Ectodermal cell (in vitro differentiated cells): ENCODE results near the gene DNMBP.

ENCODE experiments used
- H3K27ac ChIP-seq: 2 replicates; pipeline ENCODE4 v1.7.0; 2013; ENCODE audit warnings: mild to moderate bottlenecking, low read depth, low read length; ENCODE audit not compliant: insufficient read depth, poor library complexity, severe bottlenecking
- H3K27me3 ChIP-seq: 2 replicates; pipeline ENCODE4 v1.7.0; 2013; ENCODE audit warnings: mild to moderate bottlenecking, low read length; ENCODE audit not compliant: insufficient read depth, control insufficient read depth, poor library complexity, severe bottlenecking
- H3K36me3 ChIP-seq: one replicate; pipeline ENCODE4 v1.7.0; 2013; ENCODE audit warnings: low read length; ENCODE audit not compliant: control insufficient read depth, insufficient read depth
- H3K4me1 ChIP-seq: one replicate; pipeline ENCODE4 v1.7.0; 2013; ENCODE audit warnings: low read length; ENCODE audit not compliant: control insufficient read depth, insufficient read depth
- H3K4me3 ChIP-seq: 2 replicates; pipeline ENCODE4 v1.7.0; 2013; ENCODE audit warnings: low read depth, low read length, control low read depth; ENCODE audit not compliant: insufficient read depth
- H3K9me3 ChIP-seq: 2 replicates; pipeline ENCODE4 v1.7.0; 2013; ENCODE audit warnings: mild to moderate bottlenecking, low read length, moderate library complexity; ENCODE audit not compliant: control insufficient read depth
- whole genome bisulfite sequencing, 2 experiments: methylation state at CpG; one replicate each; pipeline ENCODE4 v1.1.7; 2013; ENCODE audit warnings: missing lambda C conversion rate in 2 of 2; 5-methylcytosine and 5-hydroxymethylcytosine counted together

The DNMBP gene

DNA sequence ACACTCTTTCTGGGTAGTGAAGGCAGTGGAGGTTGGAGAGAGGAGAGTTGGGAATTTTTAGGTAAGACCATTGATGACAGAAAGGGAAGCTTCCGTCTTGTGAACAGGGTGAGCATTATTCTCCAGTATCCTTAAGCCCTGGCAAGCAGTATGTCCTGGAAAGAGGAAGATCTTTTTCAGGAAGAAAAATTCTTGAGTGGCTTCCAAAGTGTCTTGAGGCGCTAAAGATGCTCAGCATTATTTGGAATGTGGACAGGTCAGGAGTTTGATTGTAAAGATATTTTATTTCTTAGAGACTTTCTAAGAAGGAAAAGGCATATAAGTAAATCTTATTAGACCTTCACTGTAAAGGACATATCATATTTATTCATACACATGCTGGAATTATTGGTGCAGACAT is 173.0 kb downstream of the DNMBP start:
- Histone ChIP-seq H3K27me3 (no peaks in the 10 kb centered on the region), H3K36me3 (no peaks in the 10 kb centered on the region), H3K9me3 (no peaks in the 10 kb centered on the region), H3K27ac (no peak overlapping the region), H3K4me1 (no peaks in the 10 kb centered on the region), H3K4me3 (no peak overlapping the region)
- WGBS, 2 experiments = 91 to 94% methylated on average over 2 of the region's 2 CpGs

GRCh38 chr10:99835947-99836346 is 173.8 kb downstream of the DNMBP start:
- Histone ChIP-seq H3K4me1 (no peaks in the 10 kb centered on the region), H3K27ac (no peak overlapping the region), H3K36me3 (no peaks in the 10 kb centered on the region), H3K27me3 (no peaks in the 10 kb centered on the region), H3K4me3 (no peak overlapping the region), H3K9me3 (no peaks in the 10 kb centered on the region)
- WGBS, 2 experiments = 90 to 94% methylated on average over 8 of the region's 8 CpGs

DNA sequence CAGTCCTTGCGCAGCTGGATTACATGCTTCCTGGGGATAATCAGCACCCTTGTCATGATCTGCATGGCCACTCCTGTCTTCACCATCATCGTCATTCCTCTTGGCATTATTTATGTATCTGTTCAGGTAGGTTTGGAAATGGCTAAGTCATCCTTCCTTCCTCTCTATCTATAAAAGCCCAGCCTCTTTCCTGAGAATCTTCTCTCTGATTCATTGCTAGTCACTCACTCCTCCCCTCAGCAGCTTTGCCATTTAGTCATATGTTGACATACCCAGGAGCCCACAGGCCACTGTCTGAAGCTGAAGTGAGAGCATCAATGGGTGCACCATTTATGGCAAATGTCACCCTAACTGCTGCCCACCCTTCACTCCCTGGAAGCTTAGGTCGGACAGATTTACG is 175.3 kb downstream of the DNMBP start:
- Histone ChIP-seq H3K9me3 (no peaks in the 10 kb centered on the region), H3K27me3 (no peaks in the 10 kb centered on the region), H3K27ac (no peak overlapping the region), H3K4me1 (no peaks in the 10 kb centered on the region), H3K4me3 (no peak overlapping the region), H3K36me3 (no peaks in the 10 kb centered on the region)
- WGBS, 2 experiments = 89 to 95% methylated on average over 4 of the region's 4 CpGs

DNA sequence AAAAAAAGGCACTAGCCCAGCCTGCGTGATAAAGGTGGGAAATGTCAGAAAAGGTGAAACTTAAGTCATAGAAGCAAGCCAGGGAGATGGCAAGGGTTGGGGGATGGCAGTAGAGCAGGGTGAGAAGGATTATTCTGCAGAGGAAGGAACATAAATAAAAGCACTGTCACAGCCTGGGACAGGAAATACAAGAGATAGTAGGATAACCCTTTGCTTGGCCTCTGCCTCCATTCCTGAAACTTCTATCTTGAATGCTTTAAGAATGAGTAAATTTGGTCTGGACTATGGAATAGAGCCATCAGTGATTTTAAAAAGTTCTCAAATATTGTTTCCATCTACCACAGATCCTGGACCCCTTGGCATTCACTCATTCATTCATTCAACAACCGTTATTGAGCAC is 177.3 kb downstream of the DNMBP start:
- Histone ChIP-seq H3K36me3 (no peaks in the 10 kb centered on the region), H3K9me3 (no peaks in the 10 kb centered on the region), H3K27ac (no peak overlapping the region), H3K27me3 (no peaks in the 10 kb centered on the region), H3K4me3 (no peak overlapping the region), H3K4me1 (no peaks in the 10 kb centered on the region)
- 89 to 93% methylated on average over 2 of the region's 2 CpGs for WGBS, 2 experiments

GRCh38 chr10:99828464-99828863 is 181.3 kb downstream of the DNMBP start:
- no peaks in the 10 kb centered on the region for H3K4me1 ChIP-seq
- H3K27me3 ChIP-seq = no peaks in the 10 kb centered on the region
- H3K27ac ChIP-seq = no peak overlapping the region
- no peaks in the 10 kb centered on the region for H3K36me3 ChIP-seq
- H3K4me3 ChIP-seq = no peak overlapping the region
- H3K9me3 ChIP-seq = no peaks in the 10 kb centered on the region
- WGBS, 2 experiments = 92% methylated on average over 2 of the region's 2 CpGs

DNA sequence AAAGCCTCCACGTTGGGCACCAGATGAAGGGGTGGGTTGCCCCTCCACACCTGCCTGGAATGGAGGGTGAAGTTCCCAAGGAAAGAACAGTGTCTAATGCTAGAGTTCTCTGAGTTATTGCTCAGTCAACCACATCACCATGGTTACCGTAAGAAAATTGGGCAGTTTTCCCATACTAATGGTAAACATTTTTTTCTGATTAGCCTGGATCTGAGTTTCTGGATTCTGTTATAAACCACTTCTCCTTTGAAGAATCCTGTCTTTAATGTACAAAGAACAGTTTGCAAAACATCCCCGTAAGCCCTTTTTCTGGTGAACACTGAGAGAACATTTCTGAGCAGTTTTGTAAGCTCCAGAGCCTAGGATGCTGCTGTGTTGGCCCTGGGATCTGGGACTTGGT is 181.8 kb downstream of the DNMBP start:
- no peak overlapping the region for H3K4me3 ChIP-seq
- WGBS, 2 experiments = 89 to 95% methylated on average over 2 of the region's 3 CpGs
- no peaks in the 10 kb centered on the region for H3K9me3 ChIP-seq
- H3K36me3 ChIP-seq = no peaks in the 10 kb centered on the region
- H3K27ac ChIP-seq = no peak overlapping the region
- H3K27me3 ChIP-seq = no peaks in the 10 kb centered on the region
- no peaks in the 10 kb centered on the region for H3K4me1 ChIP-seq
